ENCODE data around the gene ARHGEF18. TPM values are rescaled to one million over a fixed set of nuclear protein-coding genes. Genes with fewer than 3 reads are reported as not detected.
"Not testable (repeated sequence)": the region's sequence is repeated elsewhere in the genome, so short reads cannot be mapped to it uniquely, and the experiment has no call there.

Gene ARHGEF18
- total RNA-seq, 1 experiment from 2014 or later, result 38.3 TPM

DNA sequence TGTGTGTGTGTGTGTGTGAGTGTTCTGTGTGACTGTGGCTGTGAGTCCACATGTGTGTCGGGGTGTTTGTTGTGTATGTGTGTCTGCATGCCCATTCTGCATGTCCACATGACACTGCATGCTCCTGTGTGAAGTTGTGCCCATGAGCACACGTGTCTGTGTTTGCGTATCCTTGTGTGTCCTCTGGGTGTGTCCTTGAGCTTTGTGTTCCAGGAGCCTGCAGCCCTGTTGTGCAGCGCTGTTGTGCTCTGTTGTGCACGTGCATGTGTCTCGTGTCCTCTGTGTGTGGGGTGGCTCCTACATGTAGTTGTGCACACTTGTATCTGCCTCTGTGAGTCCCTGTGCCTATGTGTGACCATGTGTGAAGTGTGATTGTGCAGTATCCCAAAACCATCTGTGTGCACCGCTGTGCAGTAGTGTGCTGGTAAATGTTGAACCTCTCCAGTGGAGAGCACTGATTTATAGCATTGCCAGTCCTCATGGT lies 2.2 kb upstream of the ARHGEF18 start:
- Histone ChIP-seq H3K9me3 (ENCODE audit: control insufficient read depth, low read depth, low read length) (no peaks in the 10 kb centered on the region), H3K79me1 (ENCODE audit: insufficient read depth, low read depth, low read length, poor library complexity, severe bottlenecking) (no peaks in the 10 kb centered on the region), H4K91ac (ENCODE audit: insufficient read length, low read depth, low read length) (no peak overlapping the region), H2BK12ac (ENCODE audit: insufficient read length, low read depth, low read length) (no peak overlapping the region), H3K14ac (ENCODE audit: insufficient read depth, low read length) (no peak overlapping the region; the same call in 1 of the 2 replicates), H2BK20ac (ENCODE audit: low read depth, low read length, poor library complexity, severe bottlenecking) (no peak overlapping the region), H4K8ac (replicated peaks; ENCODE audit: insufficient read length, low read depth, low read length) (no peak overlapping the region), H2BK15ac (ENCODE audit: low read depth, low read length) (no peak overlapping the region), H3K18ac (ENCODE audit: insufficient read length, low read depth, low read length) (no peak overlapping the region), H2AK5ac (ENCODE audit: insufficient read length, low read length) (no peak overlapping the region), H3K27ac (ENCODE audit: insufficient read length, low read depth, low read length) (no peak overlapping the region), H3K56ac (ENCODE audit: insufficient read length, low read depth, low read length) (no peak overlapping the region), H2BK5ac (ENCODE audit: insufficient read length, low read length) (no peak overlapping the region), H3K27me3 (ENCODE audit: insufficient read depth, low read length) (no peaks in the 10 kb centered on the region), H4K5ac (ENCODE audit: insufficient read length, low read depth, low read length) (no peak overlapping the region), H3K4ac (ENCODE audit: low read depth, low read length) (no peak overlapping the region), H3T11ph (ENCODE audit: low read length) (no peak overlapping the region), H3K23me2 (ENCODE audit: insufficient read length, low read depth, low read length, poor library complexity, severe bottlenecking) (no peaks in the 10 kb centered on the region), H3K23ac (ENCODE audit: insufficient read length, low read depth, low read length) (no peak overlapping the region), H2BK120ac (ENCODE audit: low read depth, low read length, poor library complexity, severe bottlenecking) (no peak overlapping the region), H3K9ac (ENCODE audit: extremely low read depth, insufficient read length, low read length) (no peak overlapping the region), H4K20me1 (ENCODE audit: control insufficient read depth, insufficient read depth, insufficient read length) (no peaks in the 10 kb centered on the region), H3K4me1 (ENCODE audit: insufficient read depth, low read length) (no peaks in the 10 kb centered on the region), H3K4me2 (ENCODE audit: insufficient read depth, insufficient read length, low read length) (no peak overlapping the region), H2AFZ (ENCODE audit: low read length) (no peak overlapping the region), H3K79me2 (ENCODE audit: insufficient read depth, low read length) (no peaks in the 10 kb centered on the region)
- TF ChIP-seq, protein P1, sequence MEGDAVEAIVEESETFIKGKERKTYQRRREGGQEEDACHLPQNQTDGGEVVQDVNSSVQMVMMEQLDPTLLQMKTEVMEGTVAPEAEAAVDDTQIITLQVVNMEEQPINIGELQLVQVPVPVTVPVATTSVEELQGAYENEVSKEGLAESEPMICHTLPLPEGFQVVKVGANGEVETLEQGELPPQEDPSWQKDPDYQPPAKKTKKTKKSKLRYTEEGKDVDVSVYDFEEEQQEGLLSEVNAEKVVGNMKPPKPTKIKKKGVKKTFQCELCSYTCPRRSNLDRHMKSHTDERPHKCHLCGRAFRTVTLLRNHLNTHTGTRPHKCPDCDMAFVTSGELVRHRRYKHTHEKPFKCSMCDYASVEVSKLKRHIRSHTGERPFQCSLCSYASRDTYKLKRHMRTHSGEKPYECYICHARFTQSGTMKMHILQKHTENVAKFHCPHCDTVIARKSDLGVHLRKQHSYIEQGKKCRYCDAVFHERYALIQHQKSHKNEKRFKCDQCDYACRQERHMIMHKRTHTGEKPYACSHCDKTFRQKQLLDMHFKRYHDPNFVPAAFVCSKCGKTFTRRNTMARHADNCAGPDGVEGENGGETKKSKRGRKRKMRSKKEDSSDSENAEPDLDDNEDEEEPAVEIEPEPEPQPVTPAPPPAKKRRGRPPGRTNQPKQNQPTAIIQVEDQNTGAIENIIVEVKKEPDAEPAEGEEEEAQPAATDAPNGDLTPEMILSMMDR (conservative IDR thresholded peaks at IDR 0.05), result no peak
- H3K27ac Mint-ChIP-seq, result no peak overlapping the region
- H3K27me3 Mint-ChIP-seq (ENCODE audit: low read depth), result peaks cover 9% of the 10 kb centered on the region
- no peak overlapping the region for H3K4me3 Mint-ChIP-seq
- peaks cover 3% of the 10 kb centered on the region in 2 experiments; a peak in 3 of 4 replicates for H3K4me1 Mint-ChIP-seq
- no CpG with 5 or more reads among the region's 7 CpGs for WGBS (ENCODE audit: extremely low coverage, insufficient read length, low lambda C conversion rate)
- DNase-seq, result no peak
- peaks cover 11 to 13% of the 10 kb centered on the region in 2 experiments; a peak in 4 of 5 replicates for H3K9me3 Mint-ChIP-seq
- no peaks in the 10 kb centered on the region; a peak in 1 of 7 replicates for H3K36me3 Mint-ChIP-seq (ENCODE audit: insufficient read depth in 1 of 3, low read depth in 3 of 3)

DNA sequence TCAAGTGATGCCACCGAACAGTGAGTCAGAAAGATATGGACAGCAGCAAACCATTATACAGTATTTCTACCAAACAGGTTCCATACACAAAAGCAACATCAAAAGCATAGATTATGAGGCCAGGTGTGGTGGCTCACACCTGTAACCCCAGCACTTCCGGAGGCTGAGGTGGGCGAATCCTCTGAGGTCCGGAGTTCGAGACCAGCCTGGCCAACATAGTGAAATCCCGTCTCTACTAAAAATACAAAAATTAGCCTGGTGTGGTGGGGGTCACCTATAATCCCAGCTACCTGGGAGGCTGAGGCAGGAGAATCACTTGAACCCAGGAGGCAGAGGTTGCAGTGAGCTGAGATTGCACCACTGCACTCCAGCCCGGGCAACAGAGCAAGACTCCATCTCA lies 1.7 kb upstream of the ARHGEF18 start:
- H3K4me1 ChIP-seq (ENCODE audit: insufficient read depth, low read length); H3K56ac ChIP-seq (ENCODE audit: insufficient read length, low read depth, low read length); H2AFZ ChIP-seq (ENCODE audit: low read length); H4K20me1 ChIP-seq (ENCODE audit: control insufficient read depth, insufficient read depth, insufficient read length); H4K8ac ChIP-seq (replicated peaks; ENCODE audit: insufficient read length, low read depth, low read length); H2AK5ac ChIP-seq (ENCODE audit: insufficient read length, low read length); H3K36me3 Mint-ChIP-seq (ENCODE audit: insufficient read depth in 1 of 3, low read depth in 3 of 3); H3K4me2 ChIP-seq (ENCODE audit: insufficient read depth, insufficient read length, low read length); H3K23me2 ChIP-seq (ENCODE audit: insufficient read length, low read depth, low read length, poor library complexity, severe bottlenecking); H3K9me3 ChIP-seq (ENCODE audit: control insufficient read depth, low read depth, low read length); H2BK15ac ChIP-seq (ENCODE audit: low read depth, low read length); H2BK5ac ChIP-seq (ENCODE audit: insufficient read length, low read length); H4K5ac ChIP-seq (ENCODE audit: insufficient read length, low read depth, low read length); H3K79me1 ChIP-seq (ENCODE audit: insufficient read depth, low read depth, low read length, poor library complexity, severe bottlenecking); H3K4ac ChIP-seq (ENCODE audit: low read depth, low read length); DNase-seq; H2BK120ac ChIP-seq (ENCODE audit: low read depth, low read length, poor library complexity, severe bottlenecking); H3K23ac ChIP-seq (ENCODE audit: insufficient read length, low read depth, low read length); H3K9ac ChIP-seq (ENCODE audit: extremely low read depth, insufficient read length, low read length); H3K79me2 ChIP-seq (ENCODE audit: insufficient read depth, low read length); H3K27me3 ChIP-seq (ENCODE audit: insufficient read depth, low read length); H3K4me3 Mint-ChIP-seq; H3K27ac ChIP-seq (ENCODE audit: insufficient read length, low read depth, low read length); H2BK12ac ChIP-seq (ENCODE audit: insufficient read length, low read depth, low read length); H3T11ph ChIP-seq (ENCODE audit: low read length); H4K91ac ChIP-seq (ENCODE audit: insufficient read length, low read depth, low read length); H2BK20ac ChIP-seq (ENCODE audit: low read depth, low read length, poor library complexity, severe bottlenecking); H3K18ac ChIP-seq (ENCODE audit: insufficient read length, low read depth, low read length); H3K4me1 Mint-ChIP-seq; H3K14ac ChIP-seq (ENCODE audit: insufficient read depth, low read length); H3K27ac Mint-ChIP-seq: not testable (repeated sequence)
- Mint-ChIP-seq H3K9me3 (peaks cover 16% of the 10 kb centered on the region in 2 experiments), H3K27me3 (ENCODE audit: low read depth) (peaks cover 12% of the 10 kb centered on the region)
- WGBS (ENCODE audit: extremely low coverage, insufficient read length, low lambda C conversion rate), result no CpG with 5 or more reads among the region's 7 CpGs

All from H9 (cell line).